Calu3 (cell line): ENCODE results near the gene NADK2. TPM values are rescaled to one million over a fixed set of nuclear protein-coding genes. Genes with fewer than 3 reads are reported as not detected.

ENCODE experiments used
- BruUV-seq: library from RNA; stranded (reverse); fragments of 400-500 nt; replicated peaks from 2 replicates; lab custom pipeline; 2021; lab: Mats Ljungman, UMichigan
- CTCF ChIA-PET: fragments of 300-600 bp; sonication (Branson Sonifier 250); formaldehyde crosslinking; loops from one replicate; lab custom pipeline; 2022; ENCODE audit warnings: antibody characterized with exemption; lab: Charles Lee
- DNase-seq: peaks from one replicate; pipeline ENCODE4 v3.0.0; 2022
- H3K27ac Mint-ChIP-seq: one replicate; pipeline ENCODE4 v1.8.0; 2022; ENCODE audit warnings: mixed read lengths; ENCODE audit not compliant: unreplicated experiment
- H3K27me3 Mint-ChIP-seq: one replicate; pipeline ENCODE4 v1.8.0; 2022; ENCODE audit warnings: mixed read lengths; ENCODE audit not compliant: unreplicated experiment
- H3K36me3 Mint-ChIP-seq: one replicate; pipeline ENCODE4 v1.8.0; 2022; ENCODE audit warnings: mild to moderate bottlenecking, moderate library complexity, mixed read lengths; ENCODE audit not compliant: insufficient read depth, unreplicated experiment
- H3K4me1 Mint-ChIP-seq: one replicate; pipeline ENCODE4 v1.8.0; 2022; ENCODE audit warnings: mild to moderate bottlenecking, low read depth, mixed read lengths; ENCODE audit not compliant: unreplicated experiment
- H3K4me3 Mint-ChIP-seq: one replicate; pipeline ENCODE4 v1.8.0; 2022; ENCODE audit warnings: mild to moderate bottlenecking, low read depth, moderate library complexity, mixed read lengths; ENCODE audit not compliant: unreplicated experiment
- H3K9me3 Mint-ChIP-seq: one replicate; pipeline ENCODE4 v1.8.0; 2022; ENCODE audit warnings: low read depth, mixed read lengths; ENCODE audit not compliant: unreplicated experiment
- CTCF ChIP-seq: fragments of 200-600 bp; IDR thresholded peaks from one replicate; pipeline ENCODE4 v1.8.0; 2022; ENCODE audit warnings: antibody characterized with exemption; ENCODE audit not compliant: unreplicated experiment
- intact Hi-C: fragments of 100-400 bp; cut with micrococcal nuclease; formaldehyde crosslinking; loops from one replicate; pipeline ENCODE4 v1.10.0; 2022; ENCODE audit not compliant: unreplicated experiment
- total RNA-seq: library from RNA; stranded (reverse); gene quantifications from 2 replicates; pipeline ENCODE4 v1.2.3, GENCODE V29; 2022

Gene NADK2
- total RNA-seq, 1 experiment from 2014 or later, result 18.8 TPM

- intact Hi-C loops, result loop anchor here (5.0 kb wide), 1 partner anchor 75 kb away; no protein-coding TSS in a partner anchor
- no peak for TF ChIP-seq CTCF
- Mint-ChIP-seq H3K4me3 (peak overlapping the region; percentile 98), H3K9me3 (no peaks in the 10 kb centered on the region), H3K27ac (peak overlapping the region; percentile 73), H3K4me1 (peaks cover 24% of the 10 kb centered on the region), H3K27me3 (no peaks in the 10 kb centered on the region), H3K36me3 (peaks cover 27% of the 10 kb centered on the region)
- CTCF ChIA-PET, result interaction anchor here (1.8 kb wide), 1 partner anchor 73 kb away, joined by 5 read pairs; no protein-coding TSS in a partner anchor
- DNase-seq, result no peak
- TSS peak; percentile 51 for BruUV-seq
These were observed 89.1 kb downstream of the NADK2 start for GRCh38 chr5:36152324-36153297.

DNA sequence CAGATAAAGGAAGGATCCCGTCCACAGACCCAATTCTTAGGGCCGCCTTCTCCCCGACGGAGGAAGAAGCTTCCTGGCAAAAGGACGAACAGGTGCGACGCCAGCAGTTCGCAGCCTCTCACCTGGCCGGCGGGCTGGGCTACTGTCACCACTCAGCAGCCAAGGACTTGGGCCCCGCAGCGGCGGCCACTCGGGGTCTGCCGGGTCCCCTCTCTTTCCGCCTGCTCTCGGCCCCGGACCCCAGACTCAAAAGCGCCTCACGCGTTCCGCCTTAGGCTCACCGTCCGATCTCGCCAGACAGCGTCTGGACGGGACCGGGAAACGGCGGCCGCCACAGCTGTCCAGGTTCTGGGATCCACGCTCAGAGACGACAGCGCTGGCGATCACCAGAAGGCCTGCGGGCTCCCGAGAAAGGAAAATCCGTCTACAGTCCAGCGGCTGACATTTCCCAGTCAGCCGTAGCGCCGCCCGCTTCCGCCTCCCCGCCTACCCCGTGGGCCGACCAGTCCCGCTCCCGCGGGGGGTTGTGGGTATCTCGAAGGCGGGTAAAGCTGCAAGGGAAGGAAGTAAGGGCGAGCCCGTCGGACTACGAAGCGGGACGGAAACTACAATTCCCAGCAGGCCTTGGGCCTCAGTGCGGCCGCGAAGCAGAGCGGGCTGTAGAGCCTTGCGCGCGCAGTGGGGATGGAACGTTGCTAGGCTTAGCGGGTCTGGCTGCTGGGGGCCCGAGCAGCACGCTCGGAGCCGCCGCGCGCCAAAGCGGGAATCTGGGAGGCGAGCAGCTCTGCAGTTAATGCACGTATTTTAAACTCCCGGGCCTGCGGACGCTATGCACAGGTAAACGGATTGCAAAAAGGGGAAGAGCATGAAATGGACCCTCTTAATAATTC, 90.0 kb downstream of the NADK2 start, which contains the start of the genes LMBRD2 and SKP2:
LMBRD2 (minus strand) TSS at position 454 of the 890 bp plus-strand sequence. CDS start 8,538 bp downstream, outside the sequence.
SKP2 (plus strand) TSS at position 678 of the 890 bp plus-strand sequence; CDS start at position 830, 152 bp downstream.
- CTCF ChIA-PET, result interaction anchor here (0.6 to 1.8 kb wide), 4 partner anchors 26 to 511 kb away, joined by 3 to 8 read pairs (median 4); no protein-coding TSS in a partner anchor
- TSS peak; percentile 40 for BruUV-seq

DNA sequence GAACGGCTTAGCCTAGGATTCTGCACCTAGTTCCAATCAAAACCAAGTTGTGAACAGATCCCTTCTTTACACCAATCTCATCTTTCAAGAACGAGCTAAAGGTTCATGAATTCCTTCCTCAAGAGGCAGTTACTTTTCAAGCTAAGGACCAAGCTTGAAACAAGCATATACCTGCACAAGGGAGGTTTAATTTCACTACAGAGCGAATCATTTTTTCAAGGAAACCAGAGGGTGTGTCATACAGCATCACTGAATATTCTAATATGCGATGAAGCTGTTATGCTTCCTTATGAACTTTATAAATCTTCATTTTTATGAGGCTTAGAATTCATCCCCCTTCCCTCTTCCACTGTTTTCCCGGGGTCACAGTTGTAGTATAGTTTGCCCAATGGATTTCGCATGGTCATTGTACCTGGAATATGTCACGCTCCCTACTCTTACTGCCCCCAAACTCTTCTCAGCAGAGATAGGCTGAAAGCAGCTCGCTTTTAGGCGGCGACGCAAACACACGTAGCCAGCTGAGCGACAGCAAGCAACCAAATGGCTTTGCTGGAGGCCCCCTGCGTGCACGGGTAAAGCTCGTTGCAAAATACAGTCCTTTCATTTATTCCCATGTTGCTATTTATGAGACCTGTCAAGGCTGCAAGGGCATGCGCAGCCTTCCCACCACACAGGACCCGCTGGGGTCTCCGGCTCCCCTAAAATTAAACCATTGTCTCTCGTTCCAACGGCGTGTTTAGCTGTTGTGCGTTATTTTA, 90.9 kb downstream of the NADK2 start:
- BruUV-seq, result no TSS peak
- no peak for TF ChIP-seq CTCF
- CTCF ChIA-PET, result interaction anchor here (0.6 to 1.7 kb wide), 3 partner anchors 27 to 512 kb away, joined by 3 to 8 read pairs (median 3); no protein-coding TSS in a partner anchor
- peaks cover 27% of the 10 kb centered on the region for H3K36me3 Mint-ChIP-seq
- peak overlapping the region; percentile 98 for H3K4me3 Mint-ChIP-seq
- peak; percentile 15 for DNase-seq
- no peaks in the 10 kb centered on the region for H3K9me3 Mint-ChIP-seq
- intact Hi-C loops, result loop anchor here (5.0 kb wide), 1 partner anchor 74 kb away; no protein-coding TSS in a partner anchor
- peaks cover 24% of the 10 kb centered on the region for H3K4me1 Mint-ChIP-seq
- H3K27me3 Mint-ChIP-seq, result no peaks in the 10 kb centered on the region
- H3K27ac Mint-ChIP-seq, result peak overlapping the region; percentile 73

More for the DNA sequence above, 90.0 kb downstream of the NADK2 start, which contains the start of the genes LMBRD2 and SKP2:
- Mint-ChIP-seq H3K27ac (peak within 1 kb of the TSS; percentile 73), H3K27me3 (no peaks in the 10 kb centered on the region), H3K4me1 (peaks cover 24% of the 10 kb centered on the region), H3K9me3 (no peaks in the 10 kb centered on the region), H3K36me3 (peaks cover 27% of the 10 kb centered on the region), H3K4me3 (peak within 1 kb of the TSS; percentile 98)
- intact Hi-C loops, result loop anchor here (5.0 kb wide), 1 partner anchor 74 kb away; no protein-coding TSS in a partner anchor
- no peak for TF ChIP-seq CTCF
- peak; percentile 97 for DNase-seq
